Measurements from ENCODE around the gene SNX24. TPM values are rescaled to one million over a fixed set of nuclear protein-coding genes. Genes with fewer than 3 reads are reported as not detected.

SNX24 gene
- total RNA-seq, 1 donor from 2014 or later = 13.1 TPM

GRCh38 chr5:122982376-122982775 is 137.0 kb downstream of the SNX24 start:
- ATAC-seq (ENCODE audit: poor library complexity) = no peak
- intact Hi-C loops (cut with DNase I) = no loop called here
- DNase-seq = no peak

- DNase-seq (no peak), ATAC-seq (ENCODE audit: poor library complexity) (no peak)
- intact Hi-C loops (cut with DNase I) = no loop called here
These were observed 139.0 kb downstream of the SNX24 start for GRCh38 chr5:122984425-122984824.

GRCh38 chr5:122985006-122985700 is 139.7 kb downstream of the SNX24 start:
- no peak for ATAC-seq (ENCODE audit: poor library complexity)
- intact Hi-C loops (cut with DNase I) = no loop called here

GRCh38 chr5:122985954-122986721 is 140.7 kb downstream of the SNX24 start:
- intact Hi-C loops (cut with DNase I) = no loop called here
- ATAC-seq (ENCODE audit: poor library complexity) (no peak), DNase-seq (no peak)

More at GRCh38 chr5:122985006-122985700, 139.7 kb downstream of the SNX24 start:
- DNase-seq = no peak

- ATAC-seq (ENCODE audit: poor library complexity) (no peak), DNase-seq (no peak)
- intact Hi-C loops (cut with DNase I) = no loop called here
These were observed 150.7 kb downstream of the SNX24 start for GRCh38 chr5:122996091-122996490.

GRCh38 chr5:122997294-122997693 is 151.9 kb downstream of the SNX24 start:
- no peak for ATAC-seq (ENCODE audit: poor library complexity)
- no peak for DNase-seq
- intact Hi-C loops (cut with DNase I) = no loop called here

- intact Hi-C loops (cut with DNase I) = no loop called here
- DNase-seq = peak; percentile 44
- no peak for ATAC-seq (ENCODE audit: poor library complexity)
These were observed 154.6 kb downstream of the SNX24 start for GRCh38 chr5:122999947-123000563.

- intact Hi-C loops (cut with DNase I) = no loop called here
- no peak for ATAC-seq (ENCODE audit: poor library complexity)
- DNase-seq = no peak
These were observed 155.3 kb downstream of the SNX24 start for GRCh38 chr5:123000731-123001130.

GRCh38 chr5:123001808-123002207 is 156.4 kb downstream of the SNX24 start:
- intact Hi-C loops (cut with DNase I) = no loop called here
- no peak for ATAC-seq (ENCODE audit: poor library complexity)
- no peak for DNase-seq

GRCh38 chr5:123007182-123007581 is 161.8 kb downstream of the SNX24 start:
- DNase-seq (no peak), ATAC-seq (ENCODE audit: poor library complexity) (no peak)
- intact Hi-C loops (cut with DNase I) = no loop called here

GRCh38 chr5:123007754-123008153 is 162.3 kb downstream of the SNX24 start:
- DNase-seq (no peak), ATAC-seq (ENCODE audit: poor library complexity) (no peak)
- intact Hi-C loops (cut with DNase I) = no loop called here

GRCh38 chr5:123012321-123012720 is 166.9 kb downstream of the SNX24 start:
- intact Hi-C loops (cut with DNase I) = no loop called here
- no peak for ATAC-seq (ENCODE audit: poor library complexity)
- no peak for DNase-seq

GRCh38 chr5:123014689-123015088 is 169.3 kb downstream of the SNX24 start:
- no peak for DNase-seq
- ATAC-seq (ENCODE audit: poor library complexity) = no peak
- intact Hi-C loops (cut with DNase I) = no loop called here

GRCh38 chr5:123028222-123028621 is 182.8 kb downstream of the SNX24 start:
- ATAC-seq (ENCODE audit: poor library complexity) = no peak
- DNase-seq = peak; percentile 65
- intact Hi-C loops (cut with DNase I) = no loop called here

GRCh38 chr5:123033157-123033671 is 187.8 kb downstream of the SNX24 start:
- ATAC-seq (ENCODE audit: poor library complexity) (no peak), DNase-seq (no peak)
- intact Hi-C loops (cut with DNase I) = no loop called here

GRCh38 chr5:123035360-123035917 is 190.0 kb downstream of the SNX24 start:
- DNase-seq = peak; percentile 61
- no peak for ATAC-seq (ENCODE audit: poor library complexity)
- intact Hi-C loops (cut with DNase I) = no loop called here

- DNase-seq = peak; percentile 74
- intact Hi-C loops (cut with DNase I) = no loop called here
- ATAC-seq (ENCODE audit: poor library complexity) = peak; percentile 62
These were observed 190.5 kb downstream of the SNX24 start for GRCh38 chr5:123035918-123036390.

- intact Hi-C loops (cut with DNase I) = no loop called here
- ATAC-seq (ENCODE audit: poor library complexity) = peak; percentile 98
- DNase-seq = peak; percentile 92
These were observed 191.1 kb downstream of the SNX24 start, which contains the start of gene PPIC for GRCh38 chr5:123036391-123037103. TSS of gene PPIC (minus strand) at chr5:123036725. CDS start at chr5:123036625, 100 bp downstream.

GRCh38 chr5:123037104-123037418 is 191.6 kb downstream of the SNX24 start:
- intact Hi-C loops (cut with DNase I) = no loop called here
- ATAC-seq (ENCODE audit: poor library complexity) = no peak

More at GRCh38 chr5:123037104-123037418, 191.6 kb downstream of the SNX24 start:
- DNase-seq = no peak
